Stimulated activated CD4-positive, alpha-beta T cell treated with anti-CD3 and anti-CD28 coated beads, TNF-alpha, amount 100 ng/mL, for 4 hours (primary cell): Measurements from ENCODE around the gene IFI27.
"Not testable (repeated sequence)": the region's sequence is repeated elsewhere in the genome, so short reads cannot be mapped to it uniquely, and the experiment has no call there.

ENCODE experiments used
- DNase-seq, 3 experiments: peaks; one replicate each; pipeline ENCODE4 v3.0.0-alpha.2; 2020; ENCODE audit warnings: low read depth in 3 of 3

IFI27 gene

GRCh38 chr14:94110552-94111181 lies at the start of gene IFI27:
Gene IFI27, plus strand, starts transcription at chr14:94110736.
- no peak for DNase-seq

DNA sequence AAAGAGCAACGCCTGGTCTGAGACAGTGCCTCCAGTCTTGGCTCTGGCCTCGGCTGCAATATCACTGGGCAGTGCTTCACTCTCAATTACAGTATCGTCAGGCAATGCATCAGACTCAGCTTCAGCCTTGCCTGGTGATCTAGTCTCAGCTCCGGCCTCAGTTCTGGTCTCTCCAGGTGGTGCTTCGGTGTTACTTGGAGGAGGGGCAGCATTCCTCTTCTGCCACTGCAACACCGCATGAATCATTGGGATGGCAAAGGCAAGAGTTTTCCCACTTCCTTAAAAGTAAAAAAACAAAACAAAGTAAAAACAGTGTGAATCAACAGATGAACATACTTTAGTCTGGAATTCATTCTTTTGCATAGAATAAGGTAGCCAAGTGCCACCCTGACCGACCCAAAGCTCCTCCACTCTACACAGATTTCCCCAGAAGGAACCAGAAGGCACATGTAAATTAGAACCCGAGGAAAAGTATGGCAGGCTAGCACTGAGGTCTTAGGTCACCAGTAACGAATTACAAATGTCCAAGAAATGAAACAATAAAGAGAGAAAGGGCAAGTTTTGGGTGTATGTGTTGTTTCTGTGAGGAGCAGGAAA lies 48.1 kb upstream of the IFI27 start:
- DNase-seq, result no peak

DNA sequence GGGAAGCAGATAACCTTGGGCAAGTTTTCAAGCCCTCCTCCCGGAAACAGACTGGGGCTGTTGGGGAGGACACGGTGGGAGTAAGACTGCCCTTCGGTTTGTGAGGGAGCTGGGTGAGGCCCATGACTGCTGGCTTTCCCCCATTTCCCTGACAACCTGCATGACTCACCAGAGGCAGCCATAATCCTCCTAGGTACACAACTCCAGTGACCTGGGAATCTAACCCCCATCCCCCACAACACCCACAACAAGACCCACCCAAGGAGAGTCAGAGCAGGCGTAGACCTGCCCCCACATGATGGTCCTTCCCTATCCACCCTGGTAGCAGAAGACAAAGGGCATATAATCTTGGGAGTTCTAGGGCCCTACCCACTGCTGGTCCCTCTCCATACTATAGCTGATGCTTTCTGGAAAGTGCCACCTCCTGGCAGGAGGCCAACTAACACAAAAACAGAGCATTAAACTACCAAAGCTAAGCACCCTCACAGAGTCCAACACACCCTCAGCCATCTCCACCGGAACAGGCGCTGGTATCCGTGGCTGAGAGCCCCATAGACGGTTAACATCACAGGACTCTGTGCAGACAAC lies 44.4 kb upstream of the IFI27 start:
- no peak for DNase-seq

- not testable (repeated sequence) for DNase-seq
Observed at GRCh38 chr14:94072076-94072475, 38.5 kb upstream of the IFI27 start.

- DNase-seq, result no peak
Observed at GRCh38 chr14:94074534-94074933, 36.0 kb upstream of the IFI27 start.

DNA sequence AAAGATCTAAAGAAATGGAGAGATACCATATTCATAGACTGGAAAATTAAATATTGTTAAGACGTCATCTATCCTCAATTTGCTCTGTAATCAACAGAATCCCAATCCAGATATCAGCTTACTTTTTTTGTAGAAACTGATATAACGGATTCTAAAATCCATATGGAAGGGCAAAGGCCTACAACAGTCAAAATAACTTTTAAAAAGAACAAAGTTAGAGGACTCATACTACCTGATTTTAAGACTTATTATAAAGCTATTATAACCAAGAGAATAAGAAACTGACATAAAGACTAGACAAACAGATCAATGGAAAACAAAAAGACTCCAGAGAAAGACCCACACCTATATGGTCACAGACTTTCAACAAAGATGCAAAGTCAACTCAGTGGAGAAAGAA lies 35.5 kb upstream of the IFI27 start:
- no peak for DNase-seq

DNA sequence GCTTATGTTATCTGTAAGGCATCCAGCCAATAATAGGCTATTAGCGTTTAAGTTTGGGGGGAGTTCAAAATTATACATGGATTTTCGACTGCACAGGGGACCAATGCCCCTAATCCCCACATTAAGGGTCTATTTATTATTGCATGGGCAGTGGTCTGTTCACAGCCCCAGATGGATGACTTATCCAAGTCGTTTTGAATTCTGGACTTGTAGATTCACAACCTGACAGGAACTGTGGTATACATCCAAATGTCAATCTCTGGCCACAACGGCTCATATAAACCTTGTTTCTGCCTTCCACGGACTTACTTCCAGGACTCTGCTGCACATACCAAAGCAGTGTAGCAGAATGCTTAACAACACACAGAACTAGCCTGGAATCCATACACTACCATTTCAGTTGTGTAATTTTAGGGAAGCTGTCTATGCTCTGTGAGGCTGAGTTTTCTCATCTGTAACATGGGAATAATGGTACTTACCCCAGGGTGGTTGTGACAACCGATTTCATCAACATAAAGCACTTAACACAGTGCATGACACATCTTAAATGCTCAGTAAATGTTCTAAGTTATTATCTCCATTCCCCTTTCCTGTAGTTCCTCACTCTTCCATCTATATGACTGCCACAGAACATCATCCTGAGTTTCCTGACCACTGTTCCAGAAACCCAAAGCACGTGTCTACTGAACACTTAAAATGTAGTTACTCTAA lies 33.3 kb upstream of the IFI27 start:
- no peak for DNase-seq

DNA sequence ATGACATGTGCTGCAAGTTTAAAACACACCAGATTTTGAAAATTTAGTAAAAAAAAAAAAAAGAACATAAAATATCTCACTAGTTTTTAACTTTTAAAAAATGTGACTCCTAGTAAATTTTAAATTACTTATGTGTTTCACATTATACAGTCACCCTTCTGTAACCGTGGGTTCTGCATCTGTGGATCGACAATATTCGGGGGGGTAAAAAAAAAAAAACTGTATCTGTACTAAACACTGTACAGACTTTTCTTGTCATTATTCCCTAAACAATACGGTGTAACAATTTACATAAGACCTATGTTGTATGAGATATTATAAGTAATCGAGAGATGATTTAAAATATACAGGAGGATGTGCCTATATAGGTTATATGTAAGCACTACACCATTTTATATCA lies 32.7 kb upstream of the IFI27 start:
- DNase-seq, result no peak

- peak in 1 of 3 experiments; percentile 15 for DNase-seq
Observed at GRCh38 chr14:94079891-94080620, 30.5 kb upstream of the IFI27 start.

GRCh38 chr14:94080621-94081385 lies 29.7 kb upstream of the IFI27 start, which contains the start of the genes DDX24 and IFI27L1:
Gene DDX24, minus strand, starts transcription at chr14:94081202. Its CDS starts 1,460 bp downstream, at chr14:94079742.
Gene IFI27L1, plus strand, starts transcription at chr14:94081310. Its CDS starts 15,628 bp downstream, at chr14:94096938.
- DNase-seq, result peak; percentile 91 to 93 (median 92)

- no peak for DNase-seq
Observed at GRCh38 chr14:94081386-94081820, 29.1 kb upstream of the IFI27 start.

GRCh38 chr14:94087891-94088290 lies 22.6 kb upstream of the IFI27 start:
- no peak for DNase-seq

DNA sequence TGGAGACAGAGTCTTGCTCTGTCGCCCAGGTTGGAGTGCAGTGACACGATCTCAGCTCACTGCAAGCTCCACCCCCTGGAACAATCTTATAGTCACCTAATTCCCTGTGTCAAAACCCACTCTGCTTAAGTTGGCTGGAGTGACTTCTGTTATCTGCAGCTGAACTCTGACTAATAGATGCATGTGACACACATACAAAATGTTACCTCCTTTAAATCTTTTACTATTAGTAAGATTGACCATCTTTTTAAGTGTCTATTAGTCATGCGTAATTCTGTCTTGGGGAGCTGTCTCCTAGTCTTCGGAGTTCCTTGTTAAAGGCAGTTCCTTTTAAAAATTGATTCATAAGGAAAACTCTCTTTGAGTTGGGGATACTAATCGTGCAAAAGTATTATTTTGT lies 22.0 kb upstream of the IFI27 start:
- no peak for DNase-seq

DNA sequence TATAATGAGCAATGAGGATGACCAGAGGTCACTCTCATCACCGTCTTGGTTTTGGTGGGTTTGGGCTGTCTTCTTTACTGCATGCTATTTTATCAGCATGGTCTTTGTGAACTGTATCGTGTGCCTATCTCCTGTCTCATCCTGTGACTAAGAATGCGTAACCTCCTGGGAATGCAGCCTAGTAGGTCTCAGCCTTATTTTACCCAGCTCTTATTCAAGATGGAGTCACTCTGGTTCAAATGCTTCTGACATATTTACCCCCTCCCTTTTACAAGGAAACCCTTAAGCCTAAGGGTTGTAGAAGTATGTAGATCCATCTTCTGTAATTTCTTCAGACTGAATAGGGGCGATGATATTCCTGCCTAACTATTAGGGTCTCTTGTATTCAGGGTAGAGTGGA lies 21.1 kb upstream of the IFI27 start:
- DNase-seq, result no peak

- DNase-seq, result no peak
Observed at GRCh38 chr14:94093418-94093817, 17.1 kb upstream of the IFI27 start.

DNA sequence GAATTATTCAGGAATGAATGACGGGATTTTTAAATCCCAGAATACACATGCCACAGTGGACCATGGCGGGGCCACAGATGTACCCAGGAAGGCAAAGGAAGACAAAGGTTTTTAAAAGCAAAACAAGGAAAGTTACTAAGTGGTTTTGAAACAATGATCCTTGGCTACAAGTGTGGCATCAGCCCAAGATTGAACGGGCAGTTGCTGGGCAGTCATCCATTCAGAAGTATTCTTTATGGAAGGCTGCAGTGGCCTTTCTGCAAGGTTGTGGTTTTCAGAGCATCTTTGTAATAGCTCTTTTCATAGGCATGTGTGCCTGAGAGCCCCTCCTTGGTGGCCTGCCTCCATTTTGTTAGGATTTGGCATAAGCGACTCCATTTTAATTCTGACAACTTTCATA lies 13.4 kb upstream of the IFI27 start:
- no peak for DNase-seq

GRCh38 chr14:94098326-94098992 lies 12.1 kb upstream of the IFI27 start:
- no peak for DNase-seq

DNA sequence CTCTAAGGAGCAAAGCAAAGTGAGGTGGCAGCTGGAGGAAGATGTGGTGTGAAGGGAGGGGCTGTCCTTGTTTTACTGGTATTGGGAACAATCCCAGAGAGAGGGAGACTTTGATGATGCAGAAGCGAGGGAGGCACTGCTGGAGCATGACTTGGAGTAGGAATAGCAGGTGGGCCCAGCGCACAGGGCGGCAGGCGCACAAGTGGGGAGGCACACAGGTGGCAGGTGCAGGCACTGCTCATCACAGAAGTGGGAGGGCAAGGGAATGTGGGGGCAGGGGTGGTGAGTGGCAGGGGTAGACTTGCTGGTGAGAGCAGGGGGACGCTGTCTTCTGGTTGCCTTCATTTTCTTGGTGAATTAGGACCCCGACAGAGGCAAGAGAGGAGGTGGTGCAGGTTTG lies 11.5 kb upstream of the IFI27 start:
- no peak for DNase-seq

DNA sequence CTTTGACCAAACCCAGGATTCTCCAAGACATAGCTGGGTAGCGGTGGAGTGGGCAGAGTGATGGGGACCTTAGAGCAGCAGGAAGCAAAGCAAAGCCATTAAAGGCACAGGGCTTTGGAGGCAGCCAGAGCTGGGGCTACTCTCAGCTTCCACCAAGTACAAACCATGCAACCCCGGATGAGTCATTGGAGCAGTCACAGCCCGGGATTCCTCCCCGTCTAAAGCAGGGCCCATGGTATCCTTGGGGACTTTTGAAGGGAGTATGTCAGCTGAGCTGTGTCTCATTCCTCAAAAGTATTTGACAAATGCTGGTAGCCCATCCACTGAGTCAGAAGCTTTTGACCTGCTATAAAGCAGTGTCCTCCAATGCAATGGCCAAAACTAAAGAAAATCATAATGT lies 9.7 kb upstream of the IFI27 start:
- no peak for DNase-seq

DNA sequence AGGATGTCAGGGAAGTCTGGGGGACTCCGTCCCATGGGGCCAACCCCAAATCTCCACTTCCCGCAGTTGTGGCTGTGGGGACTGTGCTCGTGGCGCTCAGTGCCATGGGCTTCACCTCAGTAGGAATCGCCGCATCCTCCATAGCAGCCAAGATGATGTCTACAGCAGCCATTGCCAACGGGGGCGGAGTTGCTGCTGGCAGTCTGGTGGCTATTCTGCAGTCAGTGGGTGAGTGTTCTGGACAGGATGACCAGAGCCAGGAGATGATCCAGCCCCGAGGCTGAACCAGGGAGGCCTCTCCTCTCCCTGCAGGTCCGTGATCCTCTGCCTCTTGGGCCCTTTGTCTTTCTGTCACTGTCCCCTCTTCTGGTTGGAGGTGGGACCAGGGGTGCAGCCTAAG lies 8.8 kb upstream of the IFI27 start:
- DNase-seq, result no peak
